COLO668 (cell line): ENCODE results near the gene CCNA1.

Source experiments
- DNase-seq: peaks from one replicate; lab custom pipeline; 2025; ENCODE audit not compliant: unreplicated experiment; lab: John Stamatoyannopoulos, UW

Gene CCNA1

GRCh38 chr13:36453516-36453915, 21.2 kb downstream of the CCNA1 start:
- DNase-seq, result no peak

- no peak for DNase-seq
Observed at GRCh38 chr13:36454121-36454520, 21.8 kb downstream of the CCNA1 start.

- DNase-seq, result no peak
Observed at GRCh38 chr13:36454987-36455386, 22.7 kb downstream of the CCNA1 start.

- no peak for DNase-seq
Observed at GRCh38 chr13:36456577-36456976, 24.3 kb downstream of the CCNA1 start.

- DNase-seq, result no peak
Observed at GRCh38 chr13:36461506-36461905, 29.2 kb downstream of the CCNA1 start.

GRCh38 chr13:36475468-36475867, 43.2 kb downstream of the CCNA1 start:
- peak; percentile 50 for DNase-seq

GRCh38 chr13:36476661-36477060, 44.4 kb downstream of the CCNA1 start:
- no peak for DNase-seq

- no peak for DNase-seq
Observed at GRCh38 chr13:36480726-36481427, 48.6 kb downstream of the CCNA1 start.

GRCh38 chr13:36490055-36490454, 57.8 kb downstream of the CCNA1 start:
- no peak for DNase-seq
